GM23338 (cell line): ENCODE measurements around the gene NFYB. TPM values are rescaled to one million over a fixed set of nuclear protein-coding genes. Genes with fewer than 3 reads are reported as not detected.

ENCODE experiments used
- CREB1 ChIP-seq: fragments of 250-450 bp; sonication (Bioruptor Pico); IDR thresholded peaks from 2 replicates; pipeline ENCODE4 v1.5.0; 2020; ENCODE audit warnings: low read depth, mild to moderate bottlenecking, moderate library complexity
- EZH2 ChIP-seq: fragments of 200-600 bp; sonication (generic); IDR thresholded peaks from one replicate; pipeline ENCODE4 v1.8.0; 2017; ENCODE audit warnings: antibody characterized with exemption, mild to moderate bottlenecking, low read depth; ENCODE audit not compliant: unreplicated experiment
- JUNB ChIP-seq: IDR thresholded peaks from one replicate; pipeline ENCODE4 v1.6.1; 2016; ENCODE audit warnings: antibody characterized with exemption; ENCODE audit not compliant: unreplicated experiment
- NANOG ChIP-seq: IDR thresholded peaks from 2 replicates; pipeline ENCODE4 v1.6.1; 2016; ENCODE audit warnings: antibody characterized with exemption, borderline replicate concordance
- POLR2AphosphoS5 ChIP-seq: IDR thresholded peaks from 2 replicates; pipeline ENCODE4 v1.6.1; 2016; ENCODE audit warnings: antibody characterized with exemption, low read depth
- ZNF114 ChIP-seq: fragments of 250-450 bp; sonication (Bioruptor Pico); IDR thresholded peaks from 2 replicates; pipeline ENCODE4 v1.5.0; 2020; ENCODE audit warnings: mild to moderate bottlenecking, moderate library complexity
- polyA plus RNA-seq: library from polyadenylated mRNA; unstranded; fragments of >200 nt; fragmentation: Nextera tagmentation; extraction: Ambion mirVana; gene quantifications from 2 replicates; pipeline ENCODE4 v1.2.1, GENCODE V29; 2016
- total RNA-seq: library from RNA; depleted of rRNA; stranded (reverse); fragments of >200 nt; shearing (Covaris generic); gene quantifications from 2 replicates; pipeline ENCODE4 v1.2.3, GENCODE V29; 2014
- TF ChIP-seq, protein P1 (sequence below): fragments of 250-450 bp; sonication (Bioruptor Pico); IDR thresholded peaks from 2 replicates; pipeline ENCODE4 v1.5.0; 2020; ENCODE audit warnings: mild to moderate bottlenecking, moderate library complexity
- TF ChIP-seq, protein P2 (sequence below): IDR thresholded peaks from 2 replicates; pipeline ENCODE4 v1.6.1; 2016; ENCODE audit warnings: antibody characterized with exemption
- TF ChIP-seq, protein P3 (sequence below), 2 experiments: fragments of 200-600 bp in 1 of 2; sonication (generic) in 1 of 2; conservative IDR thresholded peaks; 2 replicates each; pipeline versions ENCODE4 v1.5.1 to v1.6.1; 2016 to 2017; ENCODE audit warnings: antibody characterized with exemption in 2 of 2, low read depth in 2 of 2, mild to moderate bottlenecking in 2 of 2, moderate library complexity in 1 of 2

Gene NFYB
- total and polyA plus RNA-seq, 2 experiments from 2014 or later: 32.7 to 67.2 TPM

DNA sequence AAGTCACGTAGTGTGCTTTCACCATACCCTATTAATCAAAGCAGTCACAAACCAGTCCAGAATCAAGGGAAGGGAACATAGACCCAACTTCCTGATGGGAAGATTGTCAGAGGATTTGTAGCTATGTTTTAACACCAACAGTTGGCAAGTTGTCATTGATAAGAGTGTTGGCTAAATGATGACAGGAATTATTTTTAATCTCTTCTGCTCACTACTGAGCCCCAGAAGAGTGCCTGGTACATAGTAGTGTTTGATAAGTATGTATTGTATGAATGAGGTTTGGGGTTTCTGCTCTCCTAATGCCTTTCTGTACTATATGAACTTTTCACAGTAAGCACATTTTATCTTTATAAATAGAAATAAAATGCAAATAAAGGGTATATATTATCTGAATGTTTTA lies 59.0 kb downstream of the NFYB start (continued):
- TF ChIP-seq, protein P1, sequence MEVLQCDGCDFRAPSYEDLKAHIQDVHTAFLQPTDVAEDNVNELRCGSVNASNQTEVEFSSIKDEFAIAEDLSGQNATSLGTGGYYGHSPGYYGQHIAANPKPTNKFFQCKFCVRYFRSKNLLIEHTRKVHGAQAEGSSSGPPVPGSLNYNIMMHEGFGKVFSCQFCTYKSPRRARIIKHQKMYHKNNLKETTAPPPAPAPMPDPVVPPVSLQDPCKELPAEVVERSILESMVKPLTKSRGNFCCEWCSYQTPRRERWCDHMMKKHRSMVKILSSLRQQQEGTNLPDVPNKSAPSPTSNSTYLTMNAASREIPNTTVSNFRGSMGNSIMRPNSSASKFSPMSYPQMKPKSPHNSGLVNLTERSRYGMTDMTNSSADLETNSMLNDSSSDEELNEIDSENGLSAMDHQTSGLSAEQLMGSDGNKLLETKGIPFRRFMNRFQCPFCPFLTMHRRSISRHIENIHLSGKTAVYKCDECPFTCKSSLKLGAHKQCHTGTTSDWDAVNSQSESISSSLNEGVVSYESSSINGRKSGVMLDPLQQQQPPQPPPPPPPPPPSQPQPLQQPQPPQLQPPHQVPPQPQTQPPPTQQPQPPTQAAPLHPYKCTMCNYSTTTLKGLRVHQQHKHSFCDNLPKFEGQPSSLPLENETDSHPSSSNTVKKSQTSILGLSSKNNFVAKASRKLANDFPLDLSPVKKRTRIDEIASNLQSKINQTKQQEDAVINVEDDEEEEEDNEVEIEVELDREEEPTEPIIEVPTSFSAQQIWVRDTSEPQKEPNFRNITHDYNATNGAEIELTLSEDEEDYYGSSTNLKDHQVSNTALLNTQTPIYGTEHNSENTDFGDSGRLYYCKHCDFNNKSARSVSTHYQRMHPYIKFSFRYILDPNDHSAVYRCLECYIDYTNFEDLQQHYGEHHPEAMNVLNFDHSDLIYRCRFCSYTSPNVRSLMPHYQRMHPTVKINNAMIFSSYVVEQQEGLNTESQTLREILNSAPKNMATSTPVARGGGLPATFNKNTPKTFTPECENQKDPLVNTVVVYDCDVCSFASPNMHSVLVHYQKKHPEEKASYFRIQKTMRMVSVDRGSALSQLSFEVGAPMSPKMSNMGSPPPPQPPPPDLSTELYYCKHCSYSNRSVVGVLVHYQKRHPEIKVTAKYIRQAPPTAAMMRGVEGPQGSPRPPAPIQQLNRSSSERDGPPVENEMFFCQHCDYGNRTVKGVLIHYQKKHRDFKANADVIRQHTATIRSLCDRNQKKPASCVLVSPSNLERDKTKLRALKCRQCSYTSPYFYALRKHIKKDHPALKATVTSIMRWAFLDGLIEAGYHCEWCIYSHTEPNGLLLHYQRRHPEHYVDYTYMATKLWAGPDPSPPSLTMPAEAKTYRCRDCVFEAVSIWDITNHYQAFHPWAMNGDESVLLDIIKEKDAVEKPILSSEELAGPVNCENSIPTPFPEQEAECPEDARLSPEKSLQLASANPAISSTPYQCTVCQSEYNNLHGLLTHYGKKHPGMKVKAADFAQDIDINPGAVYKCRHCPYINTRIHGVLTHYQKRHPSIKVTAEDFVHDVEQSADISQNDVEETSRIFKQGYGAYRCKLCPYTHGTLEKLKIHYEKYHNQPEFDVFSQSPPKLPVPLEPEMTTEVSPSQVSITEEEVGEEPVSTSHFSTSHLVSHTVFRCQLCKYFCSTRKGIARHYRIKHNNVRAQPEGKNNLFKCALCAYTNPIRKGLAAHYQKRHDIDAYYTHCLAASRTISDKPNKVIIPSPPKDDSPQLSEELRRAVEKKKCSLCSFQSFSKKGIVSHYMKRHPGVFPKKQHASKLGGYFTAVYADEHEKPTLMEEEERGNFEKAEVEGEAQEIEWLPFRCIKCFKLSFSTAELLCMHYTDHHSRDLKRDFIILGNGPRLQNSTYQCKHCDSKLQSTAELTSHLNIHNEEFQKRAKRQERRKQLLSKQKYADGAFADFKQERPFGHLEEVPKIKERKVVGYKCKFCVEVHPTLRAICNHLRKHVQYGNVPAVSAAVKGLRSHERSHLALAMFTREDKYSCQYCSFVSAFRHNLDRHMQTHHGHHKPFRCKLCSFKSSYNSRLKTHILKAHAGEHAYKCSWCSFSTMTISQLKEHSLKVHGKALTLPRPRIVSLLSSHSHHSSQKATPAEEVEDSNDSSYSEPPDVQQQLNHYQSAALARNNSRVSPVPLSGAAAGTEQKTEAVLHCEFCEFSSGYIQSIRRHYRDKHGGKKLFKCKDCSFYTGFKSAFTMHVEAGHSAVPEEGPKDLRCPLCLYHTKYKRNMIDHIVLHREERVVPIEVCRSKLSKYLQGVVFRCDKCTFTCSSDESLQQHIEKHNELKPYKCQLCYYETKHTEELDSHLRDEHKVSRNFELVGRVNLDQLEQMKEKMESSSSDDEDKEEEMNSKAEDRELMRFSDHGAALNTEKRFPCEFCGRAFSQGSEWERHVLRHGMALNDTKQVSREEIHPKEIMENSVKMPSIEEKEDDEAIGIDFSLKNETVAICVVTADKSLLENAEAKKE (CRISPR knock-in tag): no peak
- TF ChIP-seq ZNF114 (CRISPR knock-in tag) (no peak), JUNB (no peak), POLR2AphosphoS5 (no peak), CREB1 (CRISPR knock-in tag) (no peak), NANOG (no peak), EZH2 (no peak)
- TF ChIP-seq, protein P2, sequence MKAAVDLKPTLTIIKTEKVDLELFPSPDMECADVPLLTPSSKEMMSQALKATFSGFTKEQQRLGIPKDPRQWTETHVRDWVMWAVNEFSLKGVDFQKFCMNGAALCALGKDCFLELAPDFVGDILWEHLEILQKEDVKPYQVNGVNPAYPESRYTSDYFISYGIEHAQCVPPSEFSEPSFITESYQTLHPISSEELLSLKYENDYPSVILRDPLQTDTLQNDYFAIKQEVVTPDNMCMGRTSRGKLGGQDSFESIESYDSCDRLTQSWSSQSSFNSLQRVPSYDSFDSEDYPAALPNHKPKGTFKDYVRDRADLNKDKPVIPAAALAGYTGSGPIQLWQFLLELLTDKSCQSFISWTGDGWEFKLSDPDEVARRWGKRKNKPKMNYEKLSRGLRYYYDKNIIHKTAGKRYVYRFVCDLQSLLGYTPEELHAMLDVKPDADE: no peak
- TF ChIP-seq, protein P3, sequence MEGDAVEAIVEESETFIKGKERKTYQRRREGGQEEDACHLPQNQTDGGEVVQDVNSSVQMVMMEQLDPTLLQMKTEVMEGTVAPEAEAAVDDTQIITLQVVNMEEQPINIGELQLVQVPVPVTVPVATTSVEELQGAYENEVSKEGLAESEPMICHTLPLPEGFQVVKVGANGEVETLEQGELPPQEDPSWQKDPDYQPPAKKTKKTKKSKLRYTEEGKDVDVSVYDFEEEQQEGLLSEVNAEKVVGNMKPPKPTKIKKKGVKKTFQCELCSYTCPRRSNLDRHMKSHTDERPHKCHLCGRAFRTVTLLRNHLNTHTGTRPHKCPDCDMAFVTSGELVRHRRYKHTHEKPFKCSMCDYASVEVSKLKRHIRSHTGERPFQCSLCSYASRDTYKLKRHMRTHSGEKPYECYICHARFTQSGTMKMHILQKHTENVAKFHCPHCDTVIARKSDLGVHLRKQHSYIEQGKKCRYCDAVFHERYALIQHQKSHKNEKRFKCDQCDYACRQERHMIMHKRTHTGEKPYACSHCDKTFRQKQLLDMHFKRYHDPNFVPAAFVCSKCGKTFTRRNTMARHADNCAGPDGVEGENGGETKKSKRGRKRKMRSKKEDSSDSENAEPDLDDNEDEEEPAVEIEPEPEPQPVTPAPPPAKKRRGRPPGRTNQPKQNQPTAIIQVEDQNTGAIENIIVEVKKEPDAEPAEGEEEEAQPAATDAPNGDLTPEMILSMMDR (conservative IDR thresholded peaks at IDR 0.05; ENCODE audit: low read depth in 2 of 2): no peak
